WTC11 (cell line): ENCODE data around the gene COA8. TPM values are rescaled to one million over a fixed set of nuclear protein-coding genes. Genes with fewer than 3 reads are reported as not detected.
A peak's percentile ranks its signal among the peaks of the same experiment; 100 is the strongest.

ENCODE experiments used
- ATAC-seq: fragments of 200-7000 bp; cut with Tn5 transposase; 2 replicates; pipeline ENCODE4 v1.10.0; 2021; ENCODE audit warnings: mild to moderate bottlenecking, moderate library complexity
- CTCF ChIA-PET: fragments of 300-600 bp; sonication (Branson Sonifier 250); formaldehyde crosslinking; loops from one replicate; lab custom pipeline; 2021; ENCODE audit warnings: antibody characterized with exemption; lab: Charles Lee
- POLR2A ChIA-PET: fragments of 350-600 bp; sonication (Branson Sonifier 250); formaldehyde crosslinking; loops from one replicate; lab custom pipeline; 2021; ENCODE audit warnings: antibody characterized with exemption; lab: Charles Lee
- DNase-seq: peaks from one replicate; pipeline ENCODE4 v3.0.0; 2021; ENCODE audit warnings: low spot score
- H3K27ac Mint-ChIP-seq: 2 replicates; pipeline ENCODE4 v1.8.0; 2021; ENCODE audit warnings: mixed read lengths
- H3K27me3 Mint-ChIP-seq: 2 replicates; pipeline ENCODE4 v1.8.0; 2021; ENCODE audit warnings: low read depth, mild to moderate bottlenecking, moderate library complexity, mixed read lengths
- H3K36me3 Mint-ChIP-seq: 2 replicates; pipeline ENCODE4 v1.8.0; 2021; ENCODE audit warnings: mixed read lengths
- H3K4me1 Mint-ChIP-seq: 2 replicates; pipeline ENCODE4 v1.8.0; 2022; ENCODE audit warnings: mixed read lengths
- H3K4me3 Mint-ChIP-seq: 2 replicates; pipeline ENCODE4 v1.8.0; 2021; ENCODE audit warnings: mild to moderate bottlenecking, moderate library complexity, mixed read lengths
- H3K9me3 Mint-ChIP-seq: 2 replicates; pipeline ENCODE4 v1.8.0; 2021; ENCODE audit warnings: mixed read lengths
- ATF1 ChIP-seq: sonication (generic); formaldehyde crosslinking; IDR thresholded peaks from 2 replicates; pipeline ENCODE4 v1.8.1; 2023; ENCODE audit warnings: mild to moderate bottlenecking, moderate library complexity, missing genetic modification reagents
- CREB1 ChIP-seq: sonication (generic); formaldehyde crosslinking; IDR thresholded peaks from 2 replicates; pipeline ENCODE4 v1.8.0; 2023; ENCODE audit warnings: mild to moderate bottlenecking, missing genetic modification reagents
- CREM ChIP-seq: sonication (generic); formaldehyde crosslinking; IDR thresholded peaks from 2 replicates; pipeline ENCODE4 v1.8.1; 2022; ENCODE audit warnings: mild to moderate bottlenecking, missing genetic modification reagents, moderate library complexity
- ELF4 ChIP-seq: sonication (generic); formaldehyde crosslinking; IDR thresholded peaks from 2 replicates; pipeline ENCODE4 v1.8.1; 2022; ENCODE audit warnings: low read depth, mild to moderate bottlenecking, moderate library complexity, missing genetic modification reagents
- FOXK1 ChIP-seq: sonication (generic); formaldehyde crosslinking; IDR thresholded peaks from 2 replicates; pipeline ENCODE4 v1.8.0; 2022; ENCODE audit warnings: mild to moderate bottlenecking, moderate library complexity, missing genetic modification reagents
- JUN ChIP-seq: sonication (generic); formaldehyde crosslinking; IDR thresholded peaks from 2 replicates; pipeline ENCODE4 v1.8.0; 2023; ENCODE audit warnings: mild to moderate bottlenecking, missing genetic modification reagents
- KAT7 ChIP-seq: sonication (generic); formaldehyde crosslinking; IDR thresholded peaks from 2 replicates; pipeline ENCODE4 v1.8.1; 2023; ENCODE audit warnings: missing genetic modification reagents, mild to moderate bottlenecking, borderline replicate concordance
- MYBL2 ChIP-seq: sonication (generic); formaldehyde crosslinking; IDR thresholded peaks from 2 replicates; pipeline ENCODE4 v1.8.1; 2023; ENCODE audit warnings: mild to moderate bottlenecking, moderate library complexity, missing genetic modification reagents
- NR3C1 ChIP-seq: sonication (generic); formaldehyde crosslinking; conservative IDR thresholded peaks from 2 replicates; pipeline ENCODE4 v1.8.1; 2023; ENCODE audit warnings: low read depth, mild to moderate bottlenecking, missing genetic modification reagents
- TP53 ChIP-seq: sonication (generic); formaldehyde crosslinking; IDR thresholded peaks from 2 replicates; pipeline ENCODE4 v1.8.1; 2023; ENCODE audit warnings: mild to moderate bottlenecking, missing genetic modification reagents
- ZBTB21 ChIP-seq: sonication (generic); formaldehyde crosslinking; IDR thresholded peaks from 2 replicates; pipeline ENCODE4 v1.8.1; 2023; ENCODE audit warnings: mild to moderate bottlenecking, missing genetic modification reagents, borderline replicate concordance
- ZNF138 ChIP-seq: sonication (generic); formaldehyde crosslinking; conservative IDR thresholded peaks from 2 replicates; pipeline ENCODE4 v1.8.1; 2022; ENCODE audit warnings: mild to moderate bottlenecking, moderate library complexity, missing genetic modification reagents
- ZNF232 ChIP-seq: sonication (generic); formaldehyde crosslinking; IDR thresholded peaks from 2 replicates; pipeline ENCODE4 v1.8.0; 2022; ENCODE audit warnings: mild to moderate bottlenecking, missing genetic modification reagents
- ZNF423 ChIP-seq: fragments of 250-450 bp; sonication (Bioruptor Pico); IDR thresholded peaks from 2 replicates; pipeline ENCODE4 v2.1.2; 2022; ENCODE audit warnings: mild to moderate bottlenecking, moderate library complexity
- total RNA-seq: library from RNA; stranded (reverse); gene quantifications from 3 replicates; pipeline ENCODE4 v1.2.3, GENCODE V29; 2021
- TF ChIP-seq, protein P1 (sequence below): sonication (generic); formaldehyde crosslinking; IDR thresholded peaks from 2 replicates; pipeline ENCODE4 v1.8.0; 2022; ENCODE audit warnings: mild to moderate bottlenecking, missing genetic modification reagents
- TF ChIP-seq, protein P2 (sequence below): fragments of 250-450 bp; sonication (Bioruptor Pico); conservative IDR thresholded peaks from 2 replicates; pipeline ENCODE4 v1.9.0; 2021; ENCODE audit warnings: mild to moderate bottlenecking
- TF ChIP-seq, protein P3 (sequence below): sonication (generic); formaldehyde crosslinking; IDR thresholded peaks from 2 replicates; pipeline ENCODE4 v1.8.0; 2023; ENCODE audit warnings: mild to moderate bottlenecking, missing genetic modification reagents
- TF ChIP-seq, protein P4 (sequence below): sonication (generic); formaldehyde crosslinking; IDR thresholded peaks from 2 replicates; pipeline ENCODE4 v1.8.1; 2022; ENCODE audit warnings: mild to moderate bottlenecking, moderate library complexity, missing genetic modification reagents
- TF ChIP-seq, protein P5 (sequence below): sonication (generic); formaldehyde crosslinking; IDR thresholded peaks from 2 replicates; pipeline ENCODE4 v1.8.0; 2022; ENCODE audit warnings: mild to moderate bottlenecking, missing genetic modification reagents

The COA8 gene
- total RNA-seq, 1 experiment from 2014 or later, result 36.4 TPM

DNA sequence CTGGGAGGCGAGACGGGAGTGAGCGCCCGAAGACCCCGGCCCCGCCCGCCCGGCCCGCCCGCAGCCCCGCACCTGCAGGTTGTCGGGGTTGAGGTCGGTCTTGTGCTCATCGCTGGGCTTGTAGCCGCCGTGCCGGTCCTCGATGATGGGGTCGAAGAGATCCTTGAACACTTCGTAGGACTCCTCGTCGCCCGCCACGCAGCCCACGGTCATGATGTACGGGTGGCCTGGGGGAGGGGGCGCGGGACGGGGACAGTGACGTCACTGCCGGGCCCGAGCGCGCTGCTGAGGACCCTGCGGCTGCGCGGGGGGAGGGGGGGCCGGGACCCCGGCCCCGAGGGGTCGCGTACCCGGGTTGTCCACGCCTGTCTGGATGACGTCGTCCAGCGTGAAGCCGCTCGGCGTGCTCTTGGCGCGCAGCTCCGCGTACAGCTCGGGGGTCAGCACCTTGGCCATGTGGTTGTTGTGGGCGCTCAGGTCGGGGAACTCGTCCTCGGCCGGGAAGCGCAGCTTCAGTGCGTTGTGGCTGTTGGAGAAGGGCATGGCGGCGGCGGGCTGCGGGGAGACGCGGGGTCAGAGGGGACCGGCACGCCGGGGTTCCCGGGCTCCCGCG is 40.7 kb upstream of the COA8 start:
- peaks cover 27% of the 10 kb centered on the region for H3K27me3 Mint-ChIP-seq
- ATAC-seq (no peak), DNase-seq (peak; percentile 50)
- H3K4me3 Mint-ChIP-seq, result peak overlapping the region; percentile 68
- ChIA-PET POLR2A (interaction anchor here (0.6 to 8.3 kb wide), 4 partner anchors 17 to 45 kb away, joined by 3 to 65 read pairs (median 7); no protein-coding TSS in a partner anchor), CTCF (interaction anchor here (0.6 to 12.2 kb wide), 9 partner anchors 8 to 417 kb away, joined by 4 to 455 read pairs (median 11); partner anchors contain the start of genes BAG5 and TRMT61A)
- H3K9me3 Mint-ChIP-seq, result no peaks in the 10 kb centered on the region
- TF ChIP-seq ZNF232 (CRISPR knock-in tag) (peak; percentile 30; the same call in 1 of the 2 replicates), ATF1 (CRISPR knock-in tag) (0 out of 2 replicates have a peak, but pooled peaks have one; percentile 55), ZBTB21 (CRISPR knock-in tag) (peak; percentile 86), FOXK1 (CRISPR knock-in tag) (peak; percentile 76; the same call in 1 of the 2 replicates), CREB1 (CRISPR knock-in tag) (0 out of 2 replicates have a peak, but pooled peaks have one; percentile 39), ELF4 (CRISPR knock-in tag) (0 out of 2 replicates have a peak, but pooled peaks have one; percentile 50), CREM (peak; percentile 50; the same call in 1 of the 2 replicates), TP53 (CRISPR knock-in tag) (0 out of 2 replicates have a peak, but pooled peaks have one; percentile 31), JUN (0 out of 2 replicates have a peak, but pooled peaks have one; percentile 14), ZNF138 (CRISPR knock-in tag) (no peak), NR3C1 (CRISPR knock-in tag) (no peak)
- TF ChIP-seq, protein P1, sequence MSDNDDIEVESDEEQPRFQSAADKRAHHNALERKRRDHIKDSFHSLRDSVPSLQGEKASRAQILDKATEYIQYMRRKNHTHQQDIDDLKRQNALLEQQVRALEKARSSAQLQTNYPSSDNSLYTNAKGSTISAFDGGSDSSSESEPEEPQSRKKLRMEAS (CRISPR knock-in tag), result peak; percentile 43; the same call in 1 of the 2 replicates
- TF ChIP-seq, protein P2, sequence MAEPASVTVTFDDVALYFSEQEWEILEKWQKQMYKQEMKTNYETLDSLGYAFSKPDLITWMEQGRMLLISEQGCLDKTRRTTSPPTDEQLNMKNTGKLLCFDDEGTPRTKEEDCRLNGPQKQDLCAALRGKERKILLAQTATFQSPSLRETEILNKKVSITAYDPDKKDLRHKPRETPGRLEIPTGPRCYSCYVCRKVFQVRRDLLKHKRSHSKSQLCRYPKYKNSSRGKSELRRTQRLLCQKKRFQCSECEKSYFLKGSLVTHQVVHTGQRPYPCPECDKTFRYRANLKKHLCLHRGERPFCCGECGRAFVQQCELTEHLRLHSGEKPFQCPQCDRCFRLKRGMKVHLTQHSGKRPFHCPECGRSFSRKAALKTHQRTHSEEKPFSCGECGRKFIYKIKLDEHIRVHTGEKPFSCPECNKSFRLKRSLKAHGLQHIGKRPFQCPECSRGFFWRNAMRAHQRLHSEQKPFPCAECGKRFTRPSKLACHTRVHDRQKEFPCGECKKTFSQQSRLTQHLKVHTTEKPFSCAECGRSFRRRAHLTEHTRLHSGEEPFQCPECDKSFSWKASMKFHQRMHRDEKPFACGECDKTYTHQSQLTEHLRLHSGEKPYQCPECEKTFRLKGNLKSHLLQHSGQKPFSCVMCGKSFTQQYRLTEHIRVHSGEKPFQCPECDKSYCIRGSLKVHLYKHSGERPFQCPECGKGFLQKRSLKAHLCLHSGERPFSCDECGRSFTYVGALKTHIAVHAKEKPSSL, result no peak
- TF ChIP-seq, protein P3, sequence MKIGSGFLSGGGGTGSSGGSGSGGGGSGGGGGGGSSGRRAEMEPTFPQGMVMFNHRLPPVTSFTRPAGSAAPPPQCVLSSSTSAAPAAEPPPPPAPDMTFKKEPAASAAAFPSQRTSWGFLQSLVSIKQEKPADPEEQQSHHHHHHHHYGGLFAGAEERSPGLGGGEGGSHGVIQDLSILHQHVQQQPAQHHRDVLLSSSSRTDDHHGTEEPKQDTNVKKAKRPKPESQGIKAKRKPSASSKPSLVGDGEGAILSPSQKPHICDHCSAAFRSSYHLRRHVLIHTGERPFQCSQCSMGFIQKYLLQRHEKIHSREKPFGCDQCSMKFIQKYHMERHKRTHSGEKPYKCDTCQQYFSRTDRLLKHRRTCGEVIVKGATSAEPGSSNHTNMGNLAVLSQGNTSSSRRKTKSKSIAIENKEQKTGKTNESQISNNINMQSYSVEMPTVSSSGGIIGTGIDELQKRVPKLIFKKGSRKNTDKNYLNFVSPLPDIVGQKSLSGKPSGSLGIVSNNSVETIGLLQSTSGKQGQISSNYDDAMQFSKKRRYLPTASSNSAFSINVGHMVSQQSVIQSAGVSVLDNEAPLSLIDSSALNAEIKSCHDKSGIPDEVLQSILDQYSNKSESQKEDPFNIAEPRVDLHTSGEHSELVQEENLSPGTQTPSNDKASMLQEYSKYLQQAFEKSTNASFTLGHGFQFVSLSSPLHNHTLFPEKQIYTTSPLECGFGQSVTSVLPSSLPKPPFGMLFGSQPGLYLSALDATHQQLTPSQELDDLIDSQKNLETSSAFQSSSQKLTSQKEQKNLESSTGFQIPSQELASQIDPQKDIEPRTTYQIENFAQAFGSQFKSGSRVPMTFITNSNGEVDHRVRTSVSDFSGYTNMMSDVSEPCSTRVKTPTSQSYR (CRISPR knock-in tag), result 0 out of 2 replicates have a peak, but pooled peaks have one; percentile 21
- TF ChIP-seq, protein P4, sequence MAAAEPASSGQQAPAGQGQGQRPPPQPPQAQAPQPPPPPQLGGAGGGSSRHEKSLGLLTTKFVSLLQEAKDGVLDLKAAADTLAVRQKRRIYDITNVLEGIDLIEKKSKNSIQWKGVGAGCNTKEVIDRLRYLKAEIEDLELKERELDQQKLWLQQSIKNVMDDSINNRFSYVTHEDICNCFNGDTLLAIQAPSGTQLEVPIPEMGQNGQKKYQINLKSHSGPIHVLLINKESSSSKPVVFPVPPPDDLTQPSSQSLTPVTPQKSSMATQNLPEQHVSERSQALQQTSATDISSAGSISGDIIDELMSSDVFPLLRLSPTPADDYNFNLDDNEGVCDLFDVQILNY (CRISPR knock-in tag), result peak; percentile 69
- peaks cover 12% of the 10 kb centered on the region for H3K36me3 Mint-ChIP-seq
- H3K27ac Mint-ChIP-seq, result no peak overlapping the region
- H3K4me1 Mint-ChIP-seq, result peaks cover 22% of the 10 kb centered on the region

DNA sequence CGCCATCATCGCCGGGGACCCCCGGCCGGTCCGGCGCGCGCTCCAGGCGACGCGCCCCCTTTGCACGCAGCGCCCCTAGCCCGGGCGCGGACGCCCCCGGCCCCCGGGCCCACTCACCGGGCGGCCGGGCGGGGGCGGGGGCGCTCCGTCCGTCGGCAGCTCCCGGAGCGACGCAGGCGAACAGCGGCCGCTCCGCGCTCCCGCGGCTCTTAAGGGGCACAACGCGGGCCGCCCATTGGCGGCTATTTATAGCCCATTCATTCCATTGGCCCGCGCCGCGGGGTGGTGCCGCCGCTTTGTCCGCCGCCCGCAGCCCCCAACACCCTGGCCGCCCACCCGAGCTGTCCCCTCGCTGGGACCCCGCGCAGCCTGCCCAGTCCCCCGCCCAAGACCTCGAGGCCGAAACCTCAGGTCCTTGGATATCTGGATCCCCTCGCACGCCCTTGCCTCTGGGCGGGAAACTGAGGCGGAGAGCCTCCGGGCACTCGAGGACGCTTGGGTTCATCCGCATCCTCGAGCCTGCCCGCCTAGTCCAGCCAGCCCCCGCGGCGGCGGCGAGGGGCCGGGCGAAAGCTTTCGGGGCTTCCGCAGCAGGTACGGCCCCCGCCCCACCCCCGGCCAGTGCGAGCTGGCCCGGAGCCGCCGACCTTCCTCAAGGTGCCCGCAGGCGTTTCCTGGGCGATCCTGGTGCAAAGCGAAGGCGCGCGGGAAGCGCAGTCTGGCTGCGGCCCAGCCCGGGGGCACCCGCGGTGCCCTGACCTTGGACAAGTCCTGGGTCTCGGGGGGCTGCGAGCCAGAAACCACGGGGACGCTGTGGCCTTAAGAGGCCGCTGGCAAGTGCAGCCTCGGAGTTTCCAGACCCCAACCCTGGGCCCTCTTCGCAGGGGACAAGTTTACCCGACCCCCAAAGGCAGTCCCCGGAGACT is 39.8 kb upstream of the COA8 start, which contains the start of gene CKB:
Gene CKB (minus strand): TSS at position 182 of the 926 bp plus-strand sequence. CDS start 337 bp downstream, outside the sequence.
- Mint-ChIP-seq H3K36me3 (peaks cover 12% of the 10 kb centered on the region), H3K27me3 (peaks cover 27% of the 10 kb centered on the region), H3K27ac (no peak within 1 kb of the TSS), H3K4me3 (peak within 1 kb of the TSS; percentile 68), H3K4me1 (peaks cover 19% of the 10 kb centered on the region), H3K9me3 (no peaks in the 10 kb centered on the region)
- ChIA-PET POLR2A (interaction anchor here (0.6 to 8.3 kb wide), 6 partner anchors 16 to 193 kb away, joined by 3 to 65 read pairs (median 4); partner anchors contain the start of gene ZFYVE21), CTCF (interaction anchor here (2.0 to 12.2 kb wide), 4 partner anchors 13 to 418 kb away, joined by 11 to 455 read pairs (median 12); partner anchors contain the start of gene BAG5)
- ATAC-seq (peak; percentile 19), DNase-seq (peak; percentile 78)
- TF ChIP-seq, protein P4 (CRISPR knock-in tag), result peak; percentile 77
- TF ChIP-seq, protein P5, sequence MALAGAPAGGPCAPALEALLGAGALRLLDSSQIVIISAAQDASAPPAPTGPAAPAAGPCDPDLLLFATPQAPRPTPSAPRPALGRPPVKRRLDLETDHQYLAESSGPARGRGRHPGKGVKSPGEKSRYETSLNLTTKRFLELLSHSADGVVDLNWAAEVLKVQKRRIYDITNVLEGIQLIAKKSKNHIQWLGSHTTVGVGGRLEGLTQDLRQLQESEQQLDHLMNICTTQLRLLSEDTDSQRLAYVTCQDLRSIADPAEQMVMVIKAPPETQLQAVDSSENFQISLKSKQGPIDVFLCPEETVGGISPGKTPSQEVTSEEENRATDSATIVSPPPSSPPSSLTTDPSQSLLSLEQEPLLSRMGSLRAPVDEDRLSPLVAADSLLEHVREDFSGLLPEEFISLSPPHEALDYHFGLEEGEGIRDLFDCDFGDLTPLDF, result no peak
- TF ChIP-seq KAT7 (CRISPR knock-in tag), result 0 out of 2 replicates have a peak, but pooled peaks have one; percentile 34
- 0 out of 2 replicates have a peak, but pooled peaks have one; percentile 39 for TF ChIP-seq MYBL2 (CRISPR knock-in tag)
- no peak for TF ChIP-seq ZNF423 (CRISPR knock-in tag)
